ENCODE results near the gene PPFIA1.

PPFIA1 gene

GRCh38 chr11:70301191-70301590 lies 30.7 kb downstream of the PPFIA1 start:
- no peak for TF ChIP-seq EZH2 (optimal IDR thresholded peaks at IDR 0.05; ENCODE audit: low read depth, low read length)
- TF ChIP-seq EZH2phosphoT487 (IDR thresholded peaks at IDR 0.05; ENCODE audit: low read length) = no peak
- TF ChIP-seq, protein P1, sequence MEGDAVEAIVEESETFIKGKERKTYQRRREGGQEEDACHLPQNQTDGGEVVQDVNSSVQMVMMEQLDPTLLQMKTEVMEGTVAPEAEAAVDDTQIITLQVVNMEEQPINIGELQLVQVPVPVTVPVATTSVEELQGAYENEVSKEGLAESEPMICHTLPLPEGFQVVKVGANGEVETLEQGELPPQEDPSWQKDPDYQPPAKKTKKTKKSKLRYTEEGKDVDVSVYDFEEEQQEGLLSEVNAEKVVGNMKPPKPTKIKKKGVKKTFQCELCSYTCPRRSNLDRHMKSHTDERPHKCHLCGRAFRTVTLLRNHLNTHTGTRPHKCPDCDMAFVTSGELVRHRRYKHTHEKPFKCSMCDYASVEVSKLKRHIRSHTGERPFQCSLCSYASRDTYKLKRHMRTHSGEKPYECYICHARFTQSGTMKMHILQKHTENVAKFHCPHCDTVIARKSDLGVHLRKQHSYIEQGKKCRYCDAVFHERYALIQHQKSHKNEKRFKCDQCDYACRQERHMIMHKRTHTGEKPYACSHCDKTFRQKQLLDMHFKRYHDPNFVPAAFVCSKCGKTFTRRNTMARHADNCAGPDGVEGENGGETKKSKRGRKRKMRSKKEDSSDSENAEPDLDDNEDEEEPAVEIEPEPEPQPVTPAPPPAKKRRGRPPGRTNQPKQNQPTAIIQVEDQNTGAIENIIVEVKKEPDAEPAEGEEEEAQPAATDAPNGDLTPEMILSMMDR (IDR thresholded peaks at IDR 0.05; ENCODE audit: low read length) = no peak
- H2AFZ ChIP-seq (ENCODE audit: low read length) = no peak overlapping the region
- H3K4me1 ChIP-seq (ENCODE audit: low read length) = no peaks in the 10 kb centered on the region
- no peaks in the 10 kb centered on the region for H3K9me2 ChIP-seq (replicated peaks; ENCODE audit: insufficient read depth, low read length)
- no peak overlapping the region for H3K4me2 ChIP-seq (ENCODE audit: low read depth, low read length)
- no peaks in the 10 kb centered on the region for H3F3A ChIP-seq (ENCODE audit: insufficient read depth, low read length)
- H3K27ac ChIP-seq (ENCODE audit: low read length) = no peak overlapping the region
- no peaks in the 10 kb centered on the region for H3K9me3 ChIP-seq (replicated peaks; ENCODE audit: insufficient read depth, low read length)
- DNase-seq = no peak
- H3K36me3 ChIP-seq (replicated peaks; ENCODE audit: insufficient read depth, low read length) = no peaks in the 10 kb centered on the region
- H3K27me3 ChIP-seq (replicated peaks; ENCODE audit: insufficient read depth, low read length) = no peaks in the 10 kb centered on the region
- no peak overlapping the region for H3K4me3 ChIP-seq (ENCODE audit: low read length)
- H4K20me1 ChIP-seq (ENCODE audit: insufficient read depth, low read length) = no peaks in the 10 kb centered on the region
- H3K79me2 ChIP-seq (ENCODE audit: low read length) = peaks cover 17% of the 10 kb centered on the region; the same call in 1 of the 2 replicates
- no peak overlapping the region for H3K9ac ChIP-seq (ENCODE audit: low read length)

GRCh38 chr11:70301721-70302418 lies 31.4 kb downstream of the PPFIA1 start:
- no peak overlapping the region for H3K4me3 ChIP-seq (ENCODE audit: low read length)

GRCh38 chr11:70302419-70302752 lies 31.9 kb downstream of the PPFIA1 start:
- no peaks in the 10 kb centered on the region for H3K36me3 ChIP-seq (replicated peaks; ENCODE audit: insufficient read depth, low read length)
- TF ChIP-seq, protein P1 (IDR thresholded peaks at IDR 0.05; ENCODE audit: low read length) = no peak
- TF ChIP-seq EZH2phosphoT487 (IDR thresholded peaks at IDR 0.05; ENCODE audit: low read length) (no peak), EZH2 (optimal IDR thresholded peaks at IDR 0.05; ENCODE audit: low read depth, low read length) (no peak)
- H3K4me3 ChIP-seq (ENCODE audit: low read length) = no peak overlapping the region
- no peak overlapping the region for H3K4me2 ChIP-seq (ENCODE audit: low read depth, low read length)
- no peaks in the 10 kb centered on the region for H3F3A ChIP-seq (ENCODE audit: insufficient read depth, low read length)
- no peaks in the 10 kb centered on the region for H3K27me3 ChIP-seq (replicated peaks; ENCODE audit: insufficient read depth, low read length)
- H4K20me1 ChIP-seq (ENCODE audit: insufficient read depth, low read length) = no peaks in the 10 kb centered on the region
- no peaks in the 10 kb centered on the region for H3K9me3 ChIP-seq (replicated peaks; ENCODE audit: insufficient read depth, low read length)
- peaks cover 16% of the 10 kb centered on the region; the same call in 1 of the 2 replicates for H3K79me2 ChIP-seq (ENCODE audit: low read length)
- H3K9ac ChIP-seq (ENCODE audit: low read length) = no peak overlapping the region
- no peaks in the 10 kb centered on the region for H3K4me1 ChIP-seq (ENCODE audit: low read length)
- H3K9me2 ChIP-seq (replicated peaks; ENCODE audit: insufficient read depth, low read length) = no peaks in the 10 kb centered on the region
- H3K27ac ChIP-seq (ENCODE audit: low read length) = no peak overlapping the region
- H2AFZ ChIP-seq (ENCODE audit: low read length) = no peak overlapping the region
- DNase-seq = no peak

More at GRCh38 chr11:70301721-70302418, 31.4 kb downstream of the PPFIA1 start:
- no peak overlapping the region for H3K9ac ChIP-seq (ENCODE audit: low read length)
- no peak for DNase-seq
- TF ChIP-seq EZH2phosphoT487 (IDR thresholded peaks at IDR 0.05; ENCODE audit: low read length) = no peak
- TF ChIP-seq, protein P1 (IDR thresholded peaks at IDR 0.05; ENCODE audit: low read length) = no peak
- no peak for TF ChIP-seq EZH2 (optimal IDR thresholded peaks at IDR 0.05; ENCODE audit: low read depth, low read length)
- H2AFZ ChIP-seq (ENCODE audit: low read length) = no peak overlapping the region
- H3K27me3 ChIP-seq (replicated peaks; ENCODE audit: insufficient read depth, low read length) = no peaks in the 10 kb centered on the region
- peaks cover 17% of the 10 kb centered on the region; the same call in 1 of the 2 replicates for H3K79me2 ChIP-seq (ENCODE audit: low read length)
- no peaks in the 10 kb centered on the region for H3K9me2 ChIP-seq (replicated peaks; ENCODE audit: insufficient read depth, low read length)
- H3F3A ChIP-seq (ENCODE audit: insufficient read depth, low read length) = no peaks in the 10 kb centered on the region
- no peaks in the 10 kb centered on the region for H4K20me1 ChIP-seq (ENCODE audit: insufficient read depth, low read length)
- no peaks in the 10 kb centered on the region for H3K9me3 ChIP-seq (replicated peaks; ENCODE audit: insufficient read depth, low read length)
- H3K36me3 ChIP-seq (replicated peaks; ENCODE audit: insufficient read depth, low read length) = no peaks in the 10 kb centered on the region
- H3K4me1 ChIP-seq (ENCODE audit: low read length) = no peaks in the 10 kb centered on the region
- no peak overlapping the region for H3K27ac ChIP-seq (ENCODE audit: low read length)
- no peak overlapping the region for H3K4me2 ChIP-seq (ENCODE audit: low read depth, low read length)

All from MM.1S (cell line).